Esophagus (tissue), 2 donors: Measurements from ENCODE around the gene SOX8. TPM values are rescaled to one million over a fixed set of nuclear protein-coding genes. Genes with fewer than 3 reads are reported as not detected.
"Not testable (repeated sequence)": the region's sequence is repeated elsewhere in the genome, so short reads cannot be mapped to it uniquely, and the experiment has no call there.

Experiments used
- H3K27ac ChIP-seq, 2 donors: one replicate each; pipeline ENCODE4 v1.5.1; 2013; ENCODE audit warnings: low read depth in 2 of 2, mild to moderate bottlenecking in 2 of 2, inconsistent platforms in 1 of 2, low read length in 1 of 2, moderate library complexity in 1 of 2
- H3K27me3 ChIP-seq, 2 donors: one replicate each; pipeline ENCODE4 v1.6.1; 2013; ENCODE audit warnings: low read length in 2 of 2, control low read depth in 1 of 2, mild to moderate bottlenecking in 1 of 2; ENCODE audit not compliant: insufficient read depth in 2 of 2, control insufficient read depth in 1 of 2
- H3K36me3 ChIP-seq, 2 donors: one replicate each; pipeline ENCODE4 v1.6.1; 2013; ENCODE audit warnings: low read length in 1 of 2; ENCODE audit not compliant: control insufficient read depth in 2 of 2, insufficient read depth in 2 of 2
- H3K4me1 ChIP-seq, 2 donors: one replicate each; pipeline ENCODE4 v1.6.1; 2013; ENCODE audit warnings: low read length in 1 of 2; ENCODE audit not compliant: control insufficient read depth in 2 of 2, insufficient read depth in 2 of 2
- H3K4me3 ChIP-seq, 2 donors: one replicate each; pipeline ENCODE4 v1.5.1; 2013; ENCODE audit warnings: low read length in 2 of 2, mild to moderate bottlenecking in 2 of 2, low read depth in 1 of 2, moderate library complexity in 1 of 2
- H3K9me3 ChIP-seq, 2 donors: one replicate each; pipeline ENCODE4 v1.6.1; 2013; ENCODE audit warnings: mild to moderate bottlenecking in 2 of 2, low read depth in 1 of 2, low read length in 1 of 2, moderate library complexity in 1 of 2; ENCODE audit not compliant: control insufficient read depth in 2 of 2, insufficient read depth in 1 of 2
- WGBS, 2 donors: extraction: QIAGEN DNeasy Blood & Tissue Kit; methylation state at CpG; one replicate each; pipeline ENCODE4 v1.1.7; 2013; 5-methylcytosine and 5-hydroxymethylcytosine counted together
- polyA plus RNA-seq, 2 donors: library from polyadenylated mRNA; stranded (reverse); fragments of 200-250 nt; gene quantifications; one replicate each; pipeline ENCODE4 v1.2.3, GENCODE V29; 2013
- donor health status: healthy with polysubstance abuse.
- donor health status: Bipolar disorder and iron deficiency.

The SOX8 gene
- polyA plus RNA-seq, 2 donors = 0.18 to 0.25 TPM

DNA sequence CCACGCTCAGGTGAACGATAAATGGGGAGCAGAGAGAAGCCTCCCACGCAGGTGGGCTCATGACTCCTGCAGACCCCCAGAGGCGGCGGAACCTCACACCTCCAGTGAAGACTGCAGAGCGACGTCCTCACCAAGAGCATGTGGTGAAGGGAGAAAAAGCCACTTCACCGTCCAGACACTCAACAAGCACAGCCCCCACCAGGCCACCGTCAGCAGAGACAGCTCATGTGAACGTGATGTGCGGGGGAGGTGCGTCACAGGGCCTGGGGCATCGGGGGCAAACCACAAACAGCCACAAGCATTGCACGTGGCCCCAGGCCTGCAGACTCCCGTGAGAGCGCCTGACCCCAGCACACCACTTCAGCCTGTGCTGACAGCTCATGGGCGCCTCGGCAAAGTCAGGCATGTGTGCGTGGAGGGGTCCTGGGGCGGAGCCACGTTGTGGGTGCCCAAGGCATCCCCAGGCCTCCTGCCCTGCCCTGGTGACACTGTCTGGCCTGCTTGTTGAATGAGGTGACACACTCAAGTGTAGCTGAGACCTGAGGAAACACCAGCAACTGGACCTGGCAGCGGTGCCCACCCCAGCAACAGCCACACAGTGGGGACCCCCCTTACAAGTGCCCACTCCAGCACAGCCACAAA, 29.8 kb upstream of the SOX8 start:
- no peak overlapping the region for H3K27ac ChIP-seq
- H3K9me3 ChIP-seq = peaks cover 0 to 3% of the 10 kb centered on the region in 2 donors
- no peak overlapping the region for H3K4me3 ChIP-seq
- H3K4me1 ChIP-seq = peaks cover 0 to 2% of the 10 kb centered on the region in 2 donors
- 88 to 90% methylated on average over 22 of the region's 22 CpGs for WGBS, 2 donors
- peaks cover 9 to 15% of the 10 kb centered on the region in 2 donors for H3K36me3 ChIP-seq
- no peaks in the 10 kb centered on the region for H3K27me3 ChIP-seq

GRCh38 chr16:952321-952720, 29.2 kb upstream of the SOX8 start:
- Histone ChIP-seq H3K27ac (no peak overlapping the region), H3K9me3 (peaks cover 0 to 3% of the 10 kb centered on the region in 2 donors), H3K4me3 (no peak overlapping the region), H3K36me3 (peaks cover 9 to 15% of the 10 kb centered on the region in 2 donors), H3K27me3 (no peaks in the 10 kb centered on the region), H3K4me1 (peaks cover 0 to 2% of the 10 kb centered on the region in 2 donors)
- WGBS, 2 donors = 90 to 94% methylated on average over 12 of the region's 12 CpGs

DNA sequence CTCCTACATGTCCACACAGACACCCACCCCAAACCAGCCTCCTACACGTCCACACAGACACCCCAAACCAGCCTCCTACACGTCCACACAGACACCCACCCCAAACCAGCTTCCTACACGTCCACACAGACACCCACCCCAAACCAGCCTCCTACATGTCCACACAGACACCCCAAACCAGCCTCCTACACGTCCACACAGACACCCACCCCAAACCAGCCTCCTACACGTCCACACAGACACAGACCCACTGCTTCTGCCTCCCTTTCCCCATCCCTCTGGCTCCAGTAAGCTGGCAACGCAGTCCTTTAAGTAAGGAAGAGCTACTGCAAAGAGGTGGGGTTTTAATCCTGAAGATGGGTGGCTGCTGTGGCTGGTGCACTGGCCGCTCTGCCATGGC, 27.8 kb upstream of the SOX8 start:
- H3K27ac ChIP-seq, H3K4me3 ChIP-seq, H3K4me1 ChIP-seq, H3K27me3 ChIP-seq, H3K9me3 ChIP-seq: not testable (repeated sequence)
- 88 to 90% methylated on average over 5 of the region's 7 CpGs for WGBS, 2 donors
- H3K36me3 ChIP-seq = peaks cover 9 to 15% of the 10 kb centered on the region in 2 donors

DNA sequence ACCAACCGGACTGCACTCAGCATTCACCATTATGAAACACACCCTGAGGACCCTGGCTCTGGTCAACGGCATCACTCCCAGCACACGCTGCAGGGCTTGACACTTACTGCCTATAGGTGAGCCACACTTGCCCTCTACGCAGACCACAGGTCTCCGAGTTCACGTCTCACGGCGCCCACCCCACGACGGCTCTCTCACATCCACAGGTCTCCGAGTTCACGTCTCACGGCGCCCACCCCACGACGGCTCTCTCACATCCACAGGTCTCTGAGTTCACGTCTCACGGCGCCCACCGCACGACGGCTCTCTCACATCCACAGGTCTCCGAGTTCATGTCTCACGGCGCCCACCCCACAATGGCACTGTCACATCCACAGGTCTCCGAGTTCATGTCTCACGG, 25.8 kb upstream of the SOX8 start:
- H3K4me1 ChIP-seq, H3K27ac ChIP-seq, H3K4me3 ChIP-seq, H3K9me3 ChIP-seq, H3K27me3 ChIP-seq: not testable (repeated sequence)
- WGBS, 2 donors = 95 to 97% methylated on average over 27 of the region's 27 CpGs
- peaks cover 9 to 15% of the 10 kb centered on the region in 2 donors for H3K36me3 ChIP-seq

GRCh38 chr16:959232-960040, 22.1 kb upstream of the SOX8 start:
- no peak overlapping the region for H3K27ac ChIP-seq
- H3K27me3 ChIP-seq = no peaks in the 10 kb centered on the region
- H3K4me3 ChIP-seq = no peak overlapping the region
- WGBS, 2 donors = 89% methylated on average over 24 of the region's 24 CpGs
- H3K36me3 ChIP-seq = no peaks in the 10 kb centered on the region
- H3K9me3 ChIP-seq = no peaks in the 10 kb centered on the region
- no peaks in the 10 kb centered on the region for H3K4me1 ChIP-seq

DNA sequence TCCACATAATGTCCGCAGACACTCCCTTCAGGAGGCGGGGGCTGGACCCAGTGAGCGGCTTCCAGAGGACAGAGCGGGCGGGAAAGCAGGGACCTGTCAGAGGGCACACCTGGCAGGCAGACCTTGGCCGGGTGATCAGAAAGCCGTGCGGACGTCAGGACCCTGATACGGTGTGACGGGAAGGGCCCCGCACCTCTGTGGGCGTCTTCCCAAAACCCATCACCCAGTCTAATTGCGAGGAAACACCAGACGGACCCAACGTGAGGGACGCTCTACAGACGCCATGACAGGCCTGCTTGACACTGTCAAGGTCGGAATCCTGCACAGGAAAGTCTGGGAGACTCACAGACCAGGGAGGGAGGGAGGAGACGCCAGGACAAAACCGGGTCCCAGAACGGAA, 19.2 kb upstream of the SOX8 start:
- H3K9me3 ChIP-seq = peaks cover 0 to 3% of the 10 kb centered on the region in 2 donors
- H3K27me3 ChIP-seq = no peaks in the 10 kb centered on the region
- no peak overlapping the region for H3K27ac ChIP-seq
- H3K4me3 ChIP-seq = no peak overlapping the region
- WGBS, 2 donors = 92 to 94% methylated on average over 22 of the region's 22 CpGs
- H3K36me3 ChIP-seq = peaks cover 2 to 3% of the 10 kb centered on the region in 2 donors
- H3K4me1 ChIP-seq = no peaks in the 10 kb centered on the region

DNA sequence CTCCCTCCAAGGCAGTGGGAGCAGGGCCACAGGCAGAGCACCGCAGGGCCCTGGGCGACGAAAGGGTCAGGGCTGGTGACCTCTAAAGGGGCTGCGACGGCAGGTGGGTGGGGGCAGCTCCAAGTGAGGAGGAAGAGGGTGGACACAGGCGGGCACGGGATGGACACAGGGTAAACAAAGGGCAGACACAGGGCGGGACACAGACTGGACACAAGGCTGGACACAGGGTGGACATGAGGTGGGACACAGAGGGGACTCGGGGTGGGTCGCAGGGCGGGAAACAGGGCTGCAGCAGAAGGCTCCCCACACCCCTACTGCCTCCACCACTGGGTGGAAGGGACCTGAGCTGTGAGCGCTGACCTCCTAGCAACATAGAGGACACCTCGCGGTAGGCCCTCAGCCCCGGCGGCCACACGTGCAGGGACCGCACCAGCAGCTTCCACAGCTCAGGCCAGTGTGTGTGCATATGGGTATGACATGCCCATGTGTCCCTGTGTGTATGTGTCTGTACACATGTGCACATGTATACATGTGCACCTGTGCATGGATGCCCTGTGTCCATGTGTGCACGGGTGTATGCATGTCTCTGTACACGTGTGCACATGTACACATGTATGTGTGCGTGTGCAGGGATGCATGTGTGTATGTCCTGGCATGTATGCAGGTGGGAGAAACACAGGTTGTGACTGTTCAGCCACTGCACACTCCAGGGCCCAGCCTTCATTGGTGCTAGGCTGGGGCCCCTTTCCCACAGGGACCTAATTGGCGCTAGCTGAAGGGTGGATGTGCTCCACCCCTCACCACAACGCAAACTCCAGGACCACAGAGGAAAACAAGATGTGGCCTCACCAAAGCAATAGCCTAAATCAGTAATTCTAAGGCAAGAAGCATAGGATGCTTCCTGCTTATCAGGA, 18.4 kb upstream of the SOX8 start:
- Histone ChIP-seq H3K4me1 (no peaks in the 10 kb centered on the region), H3K36me3 (peaks cover 2 to 8% of the 10 kb centered on the region in 2 donors), H3K9me3 (peaks cover 0 to 3% of the 10 kb centered on the region in 2 donors), H3K27ac (no peak overlapping the region), H3K27me3 (no peaks in the 10 kb centered on the region), H3K4me3 (no peak overlapping the region)
- WGBS, 2 donors = 89 to 91% methylated on average over 23 of the region's 23 CpGs

DNA sequence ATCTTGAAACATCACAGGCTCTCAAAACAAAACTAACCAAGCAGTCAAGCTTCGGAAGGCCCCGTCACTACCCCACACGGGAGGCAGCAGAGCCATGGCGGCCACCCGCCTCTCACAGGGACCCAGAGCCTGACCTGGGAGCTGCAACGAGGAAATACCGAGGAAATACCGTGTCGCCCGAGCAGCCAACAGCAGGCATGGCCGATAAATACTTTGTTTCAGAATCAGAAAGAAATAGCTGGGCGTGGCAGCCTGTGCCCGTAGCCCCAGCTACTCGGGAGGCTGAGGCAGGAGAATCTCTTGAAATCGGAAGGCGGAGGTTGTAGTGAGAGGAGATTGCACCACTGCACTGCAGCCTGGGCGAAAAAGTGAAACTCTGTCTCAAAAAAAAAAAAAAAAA, 17.7 kb upstream of the SOX8 start:
- H3K27ac ChIP-seq = no peak overlapping the region
- peaks cover 2 to 8% of the 10 kb centered on the region in 2 donors for H3K36me3 ChIP-seq
- no peaks in the 10 kb centered on the region for H3K4me1 ChIP-seq
- H3K4me3 ChIP-seq = no peak overlapping the region
- WGBS, 2 donors = 72 to 80% methylated on average over 17 of the region's 17 CpGs
- peaks cover 0 to 3% of the 10 kb centered on the region in 2 donors for H3K9me3 ChIP-seq
- no peaks in the 10 kb centered on the region for H3K27me3 ChIP-seq

DNA sequence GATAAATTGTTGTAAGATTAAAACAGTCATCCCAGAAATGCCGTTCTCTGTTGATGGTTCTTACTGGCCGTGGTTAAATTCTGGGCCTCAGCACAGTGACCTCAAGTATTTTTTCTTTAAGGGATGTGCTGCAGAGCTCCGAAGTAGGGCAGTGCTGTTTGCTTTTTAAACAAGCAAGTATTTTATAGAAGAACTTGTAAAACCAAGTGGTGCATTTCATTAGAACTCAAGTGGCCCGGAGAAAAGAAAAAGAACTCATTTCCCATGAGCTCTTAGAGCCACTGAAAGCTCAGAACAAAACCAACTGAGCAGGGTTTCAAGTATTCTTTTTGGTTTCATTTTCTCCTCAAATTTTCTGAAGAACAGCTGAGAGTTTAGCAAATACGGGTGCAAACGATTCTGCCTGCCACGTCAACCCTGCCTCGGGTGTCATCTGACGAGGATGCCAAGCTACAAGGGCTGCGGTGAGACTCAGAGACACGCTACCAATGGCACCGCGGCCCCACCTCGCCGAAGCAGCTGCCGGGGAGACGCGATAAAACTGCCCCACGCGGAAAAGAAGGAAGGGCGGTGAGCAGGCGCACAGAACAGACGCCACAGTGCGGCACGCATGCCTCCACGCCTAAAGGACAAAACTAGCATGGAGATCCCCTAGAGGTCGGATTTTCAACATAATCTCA, 17.1 kb upstream of the SOX8 start:
- 80 to 84% methylated on average over 27 of the region's 27 CpGs for WGBS, 2 donors
- H3K27me3 ChIP-seq = no peaks in the 10 kb centered on the region
- H3K36me3 ChIP-seq = peaks cover 2 to 8% of the 10 kb centered on the region in 2 donors
- peaks cover 2 to 3% of the 10 kb centered on the region in 2 donors for H3K4me1 ChIP-seq
- H3K4me3 ChIP-seq = no peak overlapping the region
- peaks cover 0 to 3% of the 10 kb centered on the region in 2 donors for H3K9me3 ChIP-seq
- H3K27ac ChIP-seq = no peak overlapping the region
